A549 (cell line): ENCODE results near the gene SH2D1B.

Experiments
- NFE2L2 ChIP-seq: fragments of 150-350 bp; conservative IDR thresholded peaks from 2 replicates; pipeline ENCODE4 v1.6.1; 2014; ENCODE audit warnings: low read length
- TF ChIP-seq, protein P1 (sequence below): fragments of >200 bp; sonication (Bioruptor Twin); formaldehyde crosslinking; IDR thresholded peaks from 3 replicates; pipeline ENCODE4 v1.5.1; 2016
- TF ChIP-seq, protein P2 (sequence below): fragments of 450-650 bp; IDR thresholded peaks from 2 replicates; pipeline ENCODE4 v1.6.1; 2014; ENCODE audit warnings: antibody characterized with exemption

DNA sequence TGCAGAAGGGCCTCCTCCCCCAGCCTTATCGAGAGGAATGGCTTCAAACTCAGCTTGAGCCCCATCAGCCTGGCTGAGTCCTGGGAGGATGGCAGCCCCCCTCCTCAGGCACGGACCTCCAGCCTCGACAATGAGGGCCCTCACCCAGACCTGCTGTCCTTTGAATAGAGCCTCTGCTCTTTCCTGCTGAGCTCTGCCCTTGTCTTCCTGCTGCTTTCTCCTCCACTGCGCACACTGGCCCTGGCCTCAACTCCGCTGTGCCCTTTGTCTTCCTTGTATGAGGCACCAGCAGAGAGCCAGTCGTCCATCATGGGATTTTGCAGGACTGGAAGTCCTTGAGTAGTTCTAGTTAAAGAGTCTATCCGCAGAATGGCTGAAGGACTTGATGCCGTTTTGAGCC is 28.4 kb downstream of the SH2D1B start:
- no peak for TF ChIP-seq NFE2L2
- TF ChIP-seq, protein P1, sequence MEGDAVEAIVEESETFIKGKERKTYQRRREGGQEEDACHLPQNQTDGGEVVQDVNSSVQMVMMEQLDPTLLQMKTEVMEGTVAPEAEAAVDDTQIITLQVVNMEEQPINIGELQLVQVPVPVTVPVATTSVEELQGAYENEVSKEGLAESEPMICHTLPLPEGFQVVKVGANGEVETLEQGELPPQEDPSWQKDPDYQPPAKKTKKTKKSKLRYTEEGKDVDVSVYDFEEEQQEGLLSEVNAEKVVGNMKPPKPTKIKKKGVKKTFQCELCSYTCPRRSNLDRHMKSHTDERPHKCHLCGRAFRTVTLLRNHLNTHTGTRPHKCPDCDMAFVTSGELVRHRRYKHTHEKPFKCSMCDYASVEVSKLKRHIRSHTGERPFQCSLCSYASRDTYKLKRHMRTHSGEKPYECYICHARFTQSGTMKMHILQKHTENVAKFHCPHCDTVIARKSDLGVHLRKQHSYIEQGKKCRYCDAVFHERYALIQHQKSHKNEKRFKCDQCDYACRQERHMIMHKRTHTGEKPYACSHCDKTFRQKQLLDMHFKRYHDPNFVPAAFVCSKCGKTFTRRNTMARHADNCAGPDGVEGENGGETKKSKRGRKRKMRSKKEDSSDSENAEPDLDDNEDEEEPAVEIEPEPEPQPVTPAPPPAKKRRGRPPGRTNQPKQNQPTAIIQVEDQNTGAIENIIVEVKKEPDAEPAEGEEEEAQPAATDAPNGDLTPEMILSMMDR = no peak
- TF ChIP-seq, protein P2, sequence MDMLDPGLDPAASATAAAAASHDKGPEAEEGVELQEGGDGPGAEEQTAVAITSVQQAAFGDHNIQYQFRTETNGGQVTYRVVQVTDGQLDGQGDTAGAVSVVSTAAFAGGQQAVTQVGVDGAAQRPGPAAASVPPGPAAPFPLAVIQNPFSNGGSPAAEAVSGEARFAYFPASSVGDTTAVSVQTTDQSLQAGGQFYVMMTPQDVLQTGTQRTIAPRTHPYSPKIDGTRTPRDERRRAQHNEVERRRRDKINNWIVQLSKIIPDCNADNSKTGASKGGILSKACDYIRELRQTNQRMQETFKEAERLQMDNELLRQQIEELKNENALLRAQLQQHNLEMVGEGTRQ = no peak
